ENCODE measurements around the gene LYST.

DNA sequence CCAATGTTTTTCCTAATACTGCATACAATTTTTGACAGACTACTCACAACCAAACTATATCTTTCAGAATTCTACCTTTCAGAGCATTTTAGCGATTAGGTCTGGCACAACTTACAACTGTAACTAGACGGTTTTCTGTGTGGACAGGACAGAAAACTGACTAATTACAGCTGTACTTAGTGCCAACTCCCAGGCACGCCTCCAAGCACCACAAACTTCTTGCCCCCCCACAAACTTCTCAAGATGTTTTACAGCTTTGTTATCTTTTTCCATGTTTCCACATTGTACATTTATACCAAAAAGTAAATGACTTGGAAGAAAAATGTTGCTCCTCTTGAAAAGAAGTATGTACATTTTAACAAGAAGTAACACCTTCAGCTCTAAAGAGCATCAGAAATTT lies 13.8 kb downstream of the LYST start:
- TF ChIP-seq, protein P1, sequence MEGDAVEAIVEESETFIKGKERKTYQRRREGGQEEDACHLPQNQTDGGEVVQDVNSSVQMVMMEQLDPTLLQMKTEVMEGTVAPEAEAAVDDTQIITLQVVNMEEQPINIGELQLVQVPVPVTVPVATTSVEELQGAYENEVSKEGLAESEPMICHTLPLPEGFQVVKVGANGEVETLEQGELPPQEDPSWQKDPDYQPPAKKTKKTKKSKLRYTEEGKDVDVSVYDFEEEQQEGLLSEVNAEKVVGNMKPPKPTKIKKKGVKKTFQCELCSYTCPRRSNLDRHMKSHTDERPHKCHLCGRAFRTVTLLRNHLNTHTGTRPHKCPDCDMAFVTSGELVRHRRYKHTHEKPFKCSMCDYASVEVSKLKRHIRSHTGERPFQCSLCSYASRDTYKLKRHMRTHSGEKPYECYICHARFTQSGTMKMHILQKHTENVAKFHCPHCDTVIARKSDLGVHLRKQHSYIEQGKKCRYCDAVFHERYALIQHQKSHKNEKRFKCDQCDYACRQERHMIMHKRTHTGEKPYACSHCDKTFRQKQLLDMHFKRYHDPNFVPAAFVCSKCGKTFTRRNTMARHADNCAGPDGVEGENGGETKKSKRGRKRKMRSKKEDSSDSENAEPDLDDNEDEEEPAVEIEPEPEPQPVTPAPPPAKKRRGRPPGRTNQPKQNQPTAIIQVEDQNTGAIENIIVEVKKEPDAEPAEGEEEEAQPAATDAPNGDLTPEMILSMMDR (IDR thresholded peaks at IDR 0.05; ENCODE audit: insufficient read depth, low read length, poor library complexity, severe bottlenecking), result no peak
- TF ChIP-seq EZH2phosphoT487 (conservative IDR thresholded peaks at IDR 0.05; ENCODE audit: low read length), result no peak
